K562 (cell line): ENCODE results near the gene ASCC2. TPM values are rescaled to one million over a fixed set of nuclear protein-coding genes. Genes with fewer than 3 reads are reported as not detected.

Experiments used
- BRF1 ChIP-seq: IDR thresholded peaks from 3 replicates; pipeline ENCODE4 v1.6.1; 2011; ENCODE audit warnings: borderline replicate concordance, mild to moderate bottlenecking; ENCODE audit not compliant: insufficient read length; ENCODE audit errors: extremely low read depth
- ETV5 ChIP-seq: sonication (generic); formaldehyde crosslinking; IDR thresholded peaks from 2 replicates; pipeline ENCODE4 v1.4.0; 2020; ENCODE audit warnings: low read depth, mild to moderate bottlenecking, missing genetic modification reagents
- HNRNPLL ChIP-seq: fragments of 200-400 bp; formaldehyde crosslinking; IDR thresholded peaks from 2 replicates; pipeline ENCODE4 v1.6.1; 2017; ENCODE audit warnings: low read length, low read depth, mild to moderate bottlenecking; ENCODE audit not compliant: poor library complexity, severe bottlenecking
- MED1 ChIP-seq: sonication (generic); formaldehyde crosslinking; IDR thresholded peaks from 2 replicates; pipeline ENCODE4 v1.8.1; 2023; ENCODE audit warnings: missing genetic modification reagents, borderline replicate concordance
- NCOA2 ChIP-seq, 2 experiments: fragments of 450-650 bp; IDR thresholded peaks; 2 replicates each; pipeline ENCODE4 v1.6.1; 2018; ENCODE audit warnings: mild to moderate bottlenecking in 2 of 2, moderate library complexity in 1 of 2; ENCODE audit not compliant: partially characterized antibody in 2 of 2
- NR2C2 ChIP-seq, 2 experiments: fragments of 200-800 bp in 1 of 2; sonication (Bioruptor generic) in 1 of 2; sonication (generic) in 1 of 2; formaldehyde crosslinking in 1 of 2; IDR thresholded peaks; 2 replicates each; pipeline versions ENCODE4 v1.6.1 to v1.8.0; 2016 to 2022; ENCODE audit warnings: mild to moderate bottlenecking in 1 of 2, missing compliant biosample characterization in 1 of 2, missing genetic modification characterization in 1 of 2, missing genetic modification reagents in 1 of 2
- NR4A1 ChIP-seq, 2 experiments: fragments of 250-450 bp in 1 of 2; fragments of 450-650 bp in 1 of 2; sonication (Bioruptor Pico) in 1 of 2; IDR thresholded peaks; 2 replicates each; pipeline versions ENCODE4 v1.4.0 to v1.6.1; 2016 to 2020; ENCODE audit warnings: mild to moderate bottlenecking in 2 of 2, missing compliant biosample characterization in 1 of 2, missing genetic modification characterization in 1 of 2, moderate library complexity in 1 of 2
- PHF8 ChIP-seq: fragments of 200-600 bp; sonication (generic); IDR thresholded peaks from 2 replicates; pipeline ENCODE4 v1.6.1; 2012; ENCODE audit warnings: mixed run types, mild to moderate bottlenecking, inconsistent platforms, low read length, moderate library complexity, borderline replicate concordance
- POLR2AphosphoS5 ChIP-seq: IDR thresholded peaks from 2 replicates; pipeline ENCODE4 v1.6.1; 2011; ENCODE audit warnings: mild to moderate bottlenecking, low read depth, low read length, moderate library complexity; ENCODE audit not compliant: control insufficient read depth, insufficient read depth
- SMARCE1 ChIP-seq: fragments of 450-650 bp; IDR thresholded peaks from 2 replicates; pipeline ENCODE4 v1.7.1; 2016; ENCODE audit warnings: mild to moderate bottlenecking
- TAF15 ChIP-seq: fragments of 200-400 bp; formaldehyde crosslinking; IDR thresholded peaks from 2 replicates; pipeline ENCODE4 v1.6.1; 2017; ENCODE audit warnings: mild to moderate bottlenecking, low read depth, low read length, moderate library complexity
- TRIM24 ChIP-seq, 2 experiments: fragments of 450-650 bp; IDR thresholded peaks; 2 replicates each; pipeline ENCODE4 v1.6.1; 2016
- ZNF140 ChIP-seq: fragments of 250-450 bp; sonication (Bioruptor Pico); IDR thresholded peaks from 2 replicates; pipeline ENCODE4 v1.8.0; 2021; ENCODE audit warnings: moderate library complexity, mild to moderate bottlenecking, inconsistent platforms
- ZNF311 ChIP-seq: fragments of 250-450 bp; sonication (Bioruptor Pico); IDR thresholded peaks from 2 replicates; pipeline ENCODE4 v1.4.0; 2020; ENCODE audit warnings: mild to moderate bottlenecking, moderate library complexity
- ZNF316 ChIP-seq: fragments of 450-650 bp; IDR thresholded peaks from 2 replicates; pipeline ENCODE4 v1.6.1; 2016
- polyA plus RNA-seq, 8 experiments: library from polyadenylated mRNA; depleted of rRNA in 4 of 8; stranded (reverse) in 5 of 8; unstranded in 3 of 8; fragments of >200 nt; fragmentation: Nextera tagmentation in 2 of 8; fragmentation: Illumina TruSeq in 1 of 8; extraction: Ambion mirVana in 2 of 8; extraction: Trizol in 1 of 8; gene quantifications; 2 replicates each; pipeline versions ENCODE4 v1.2.1 to v1.2.3, GENCODE V29; 2011 to 2014; ENCODE audit warnings: inconsistent platforms in 1 of 8, missing spikeins in 1 of 8
- total RNA-seq, 7 experiments: library from RNA; depleted of rRNA in 6 of 7; stranded (reverse); fragments of >200 nt in 6 of 7; fragmentation: Illumina TruSeq in 2 of 7; extraction: Trizol in 2 of 7; gene quantifications; 2 replicates each; pipeline versions ENCODE4 v1.2.1 to v1.2.3, GENCODE V29; 2011 to 2021; ENCODE audit warnings: low replicate concordance in 1 of 7
- TF ChIP-seq, protein P1 (sequence below), 3 experiments: fragments of 200-800 bp in 1 of 3; fragments of 250-450 bp in 1 of 3; fragments of 450-650 bp in 1 of 3; sonication (Bioruptor Pico) in 1 of 3; sonication (Bioruptor generic) in 1 of 3; formaldehyde crosslinking in 1 of 3; IDR thresholded peaks; 2 replicates each; pipeline versions ENCODE4 v1.6.1 to v1.8.0; 2016 to 2022; ENCODE audit warnings: mild to moderate bottlenecking in 2 of 3, missing genetic modification characterization in 2 of 3, missing compliant biosample characterization in 1 of 3, moderate library complexity in 1 of 3
- TF ChIP-seq, protein P2 (sequence below): fragments of 450-650 bp; IDR thresholded peaks from 2 replicates; pipeline ENCODE4 v1.6.1; 2016; ENCODE audit warnings: low read depth, mild to moderate bottlenecking, moderate library complexity
- TF ChIP-seq, protein P3 (sequence below): fragments of 250-450 bp; sonication (Bioruptor Pico); IDR thresholded peaks from 2 replicates; pipeline ENCODE4 v1.9.0; 2021; ENCODE audit warnings: mild to moderate bottlenecking, inconsistent platforms

The ASCC2 gene
- total and polyA plus RNA-seq, 9 of the 15 experiments (the other 6 are each of a cell fraction or from before 2014, with no cell fraction given): 4.0 to 46.7 (median 26.8) TPM

DNA sequence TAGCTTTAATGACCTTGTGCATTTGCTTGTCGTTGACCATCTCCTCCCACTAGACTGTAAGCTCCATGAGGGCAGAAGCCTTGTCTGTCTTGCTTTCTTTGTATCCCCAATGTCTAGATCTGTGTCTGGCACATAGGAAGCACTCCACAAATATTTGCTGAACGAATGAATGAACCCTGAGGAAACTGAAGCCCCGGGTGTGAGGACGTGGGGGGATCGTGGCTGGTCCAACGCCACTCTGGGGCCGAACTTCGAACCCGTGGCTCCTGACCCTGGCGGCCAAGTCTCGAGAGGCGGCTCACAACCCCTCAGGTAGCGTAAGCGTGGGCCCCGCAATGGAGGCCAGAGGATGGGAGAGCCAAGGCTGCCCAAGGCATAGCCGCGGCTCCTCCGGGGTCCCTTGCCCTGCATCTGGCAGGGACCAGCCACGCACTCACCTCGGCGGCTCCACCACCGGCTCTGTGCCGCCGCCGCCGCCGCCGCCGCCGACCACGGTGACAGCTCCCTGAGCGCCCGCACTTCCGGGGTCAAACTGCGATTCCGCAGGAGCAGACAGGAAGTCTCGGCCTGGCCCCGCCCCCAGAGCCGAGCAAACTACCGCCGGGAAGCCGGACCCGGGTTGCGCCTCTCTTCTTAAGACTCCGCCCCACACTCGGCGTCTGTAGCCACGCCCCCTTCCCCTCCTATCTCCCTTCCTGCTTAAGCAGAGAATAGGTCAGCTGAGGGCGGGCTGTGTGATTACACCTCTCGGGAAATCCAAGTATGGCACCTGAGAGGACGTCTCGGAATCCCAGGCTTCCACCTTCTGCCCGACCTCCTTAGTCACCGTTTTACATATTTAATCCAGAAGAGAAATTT is at the start of gene ASCC2 (continued):
- TF ChIP-seq, protein P1, sequence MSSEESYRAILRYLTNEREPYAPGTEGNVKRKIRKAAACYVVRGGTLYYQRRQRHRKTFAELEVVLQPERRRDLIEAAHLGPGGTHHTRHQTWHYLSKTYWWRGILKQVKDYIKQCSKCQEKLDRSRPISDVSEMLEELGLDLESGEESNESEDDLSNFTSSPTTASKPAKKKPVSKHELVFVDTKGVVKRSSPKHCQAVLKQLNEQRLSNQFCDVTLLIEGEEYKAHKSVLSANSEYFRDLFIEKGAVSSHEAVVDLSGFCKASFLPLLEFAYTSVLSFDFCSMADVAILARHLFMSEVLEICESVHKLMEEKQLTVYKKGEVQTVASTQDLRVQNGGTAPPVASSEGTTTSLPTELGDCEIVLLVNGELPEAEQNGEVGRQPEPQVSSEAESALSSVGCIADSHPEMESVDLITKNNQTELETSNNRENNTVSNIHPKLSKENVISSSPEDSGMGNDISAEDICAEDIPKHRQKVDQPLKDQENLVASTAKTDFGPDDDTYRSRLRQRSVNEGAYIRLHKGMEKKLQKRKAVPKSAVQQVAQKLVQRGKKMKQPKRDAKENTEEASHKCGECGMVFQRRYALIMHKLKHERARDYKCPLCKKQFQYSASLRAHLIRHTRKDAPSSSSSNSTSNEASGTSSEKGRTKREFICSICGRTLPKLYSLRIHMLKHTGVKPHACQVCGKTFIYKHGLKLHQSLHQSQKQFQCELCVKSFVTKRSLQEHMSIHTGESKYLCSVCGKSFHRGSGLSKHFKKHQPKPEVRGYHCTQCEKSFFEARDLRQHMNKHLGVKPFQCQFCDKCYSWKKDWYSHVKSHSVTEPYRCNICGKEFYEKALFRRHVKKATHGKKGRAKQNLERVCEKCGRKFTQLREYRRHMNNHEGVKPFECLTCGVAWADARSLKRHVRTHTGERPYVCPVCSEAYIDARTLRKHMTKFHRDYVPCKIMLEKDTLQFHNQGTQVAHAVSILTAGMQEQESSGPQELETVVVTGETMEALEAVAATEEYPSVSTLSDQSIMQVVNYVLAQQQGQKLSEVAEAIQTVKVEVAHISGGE (CRISPR knock-in tag; IDR thresholded peaks at IDR 0.05): peak in 1 of 3 experiments; percentile 78; a peak in 2 of 6 replicates
- no peak for TF ChIP-seq BRF1
- peak; percentile 53 for TF ChIP-seq HNRNPLL
- TF ChIP-seq ZNF316: peak; percentile 94
- TF ChIP-seq TRIM24 (IDR thresholded peaks at IDR 0.05): peak in 1 of 2 experiments; percentile 69; a peak in 3 of 4 replicates
- TF ChIP-seq SMARCE1: no peak
- TF ChIP-seq NR2C2 (CRISPR knock-in tag; IDR thresholded peaks at IDR 0.05): peak; percentile 89
- TF ChIP-seq NR2C2 (tag; IDR thresholded peaks at IDR 0.05): peak; percentile 98
- TF ChIP-seq, protein P2, sequence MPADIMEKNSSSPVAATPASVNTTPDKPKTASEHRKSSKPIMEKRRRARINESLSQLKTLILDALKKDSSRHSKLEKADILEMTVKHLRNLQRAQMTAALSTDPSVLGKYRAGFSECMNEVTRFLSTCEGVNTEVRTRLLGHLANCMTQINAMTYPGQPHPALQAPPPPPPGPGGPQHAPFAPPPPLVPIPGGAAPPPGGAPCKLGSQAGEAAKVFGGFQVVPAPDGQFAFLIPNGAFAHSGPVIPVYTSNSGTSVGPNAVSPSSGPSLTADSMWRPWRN: no peak
- TF ChIP-seq ZNF140 (CRISPR knock-in tag): no peak
- TF ChIP-seq, protein P3, sequence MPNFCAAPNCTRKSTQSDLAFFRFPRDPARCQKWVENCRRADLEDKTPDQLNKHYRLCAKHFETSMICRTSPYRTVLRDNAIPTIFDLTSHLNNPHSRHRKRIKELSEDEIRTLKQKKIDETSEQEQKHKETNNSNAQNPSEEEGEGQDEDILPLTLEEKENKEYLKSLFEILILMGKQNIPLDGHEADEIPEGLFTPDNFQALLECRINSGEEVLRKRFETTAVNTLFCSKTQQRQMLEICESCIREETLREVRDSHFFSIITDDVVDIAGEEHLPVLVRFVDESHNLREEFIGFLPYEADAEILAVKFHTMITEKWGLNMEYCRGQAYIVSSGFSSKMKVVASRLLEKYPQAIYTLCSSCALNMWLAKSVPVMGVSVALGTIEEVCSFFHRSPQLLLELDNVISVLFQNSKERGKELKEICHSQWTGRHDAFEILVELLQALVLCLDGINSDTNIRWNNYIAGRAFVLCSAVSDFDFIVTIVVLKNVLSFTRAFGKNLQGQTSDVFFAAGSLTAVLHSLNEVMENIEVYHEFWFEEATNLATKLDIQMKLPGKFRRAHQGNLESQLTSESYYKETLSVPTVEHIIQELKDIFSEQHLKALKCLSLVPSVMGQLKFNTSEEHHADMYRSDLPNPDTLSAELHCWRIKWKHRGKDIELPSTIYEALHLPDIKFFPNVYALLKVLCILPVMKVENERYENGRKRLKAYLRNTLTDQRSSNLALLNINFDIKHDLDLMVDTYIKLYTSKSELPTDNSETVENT: no peak
- TF ChIP-seq POLR2AphosphoS5: 0 out of 2 replicates have a peak, but pooled peaks have one; percentile 15
- no peak for TF ChIP-seq NR4A1 (CRISPR knock-in tag; IDR thresholded peaks at IDR 0.05)
- TF ChIP-seq NR4A1 (tag; IDR thresholded peaks at IDR 0.05): no peak
- peak; percentile 92; the same call in 1 of the 2 replicates for TF ChIP-seq PHF8
- no peak for TF ChIP-seq TAF15
- no peak for TF ChIP-seq ZNF311 (CRISPR knock-in tag)
- TF ChIP-seq ETV5 (CRISPR knock-in tag): peak; percentile 69
- TF ChIP-seq MED1: no peak
- no peak for TF ChIP-seq NCOA2 (IDR thresholded peaks at IDR 0.05; ENCODE audit: partially characterized antibody in 2 of 2)
